Measurements from ENCODE around the gene ESRRG. TPM values are rescaled to one million over a fixed set of nuclear protein-coding genes. Genes with fewer than 3 reads are reported as not detected.

ESRRG gene
- total and polyA plus RNA-seq, 2 experiments from 2014 or later = not detected

DNA sequence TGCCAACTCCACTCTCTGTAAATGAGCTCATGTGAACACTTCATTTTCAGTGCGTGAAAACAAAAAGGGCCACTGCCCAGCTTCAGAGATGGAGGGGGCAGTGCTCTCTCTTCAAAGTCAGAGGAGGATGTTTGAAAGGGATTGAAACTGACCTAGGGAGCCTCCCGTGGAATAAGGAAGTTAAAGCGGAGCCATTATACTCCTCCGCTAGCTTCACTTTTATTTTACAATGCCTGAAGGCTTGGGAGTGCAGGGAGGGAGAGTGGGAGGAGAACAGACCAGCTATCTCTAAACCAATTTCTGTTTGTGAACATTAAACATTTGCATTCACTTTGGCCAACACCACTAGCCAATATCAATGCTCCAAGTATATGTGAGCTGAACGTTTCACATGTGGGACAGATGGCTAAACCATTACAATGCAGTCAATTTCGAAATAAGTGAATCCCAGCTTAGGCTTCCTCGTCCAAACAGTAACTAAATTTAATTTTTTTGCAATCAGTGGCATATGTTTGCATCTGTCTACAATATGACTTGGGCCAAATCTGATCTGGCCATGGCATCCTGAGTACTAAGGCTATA, 126.9 kb downstream of the ESRRG start:
- no peaks in the 10 kb centered on the region for H3K4me1 ChIP-seq (ENCODE audit: insufficient read depth)
- TF ChIP-seq EZH2 (IDR thresholded peaks at IDR 0.05; ENCODE audit: insufficient read depth, poor library complexity, severe bottlenecking) = no peak
- TF ChIP-seq EZH2phosphoT487 (IDR thresholded peaks at IDR 0.05; ENCODE audit: insufficient read depth, low read depth) = no peak
- WGBS, 2 experiments (ENCODE audit: low coverage in 1 of 2, low lambda C conversion rate in 2 of 2, missing lambda C conversion rate in 2 of 2) = 11 to 12% methylated on average over 7 of the region's 7 CpGs
- H3K36me3 ChIP-seq (ENCODE audit: low read depth) = no peaks in the 10 kb centered on the region
- no peak for DNase-seq
- H3K9me3 ChIP-seq (ENCODE audit: low read depth) = no peaks in the 10 kb centered on the region
- no peak overlapping the region for H3K27ac ChIP-seq
- H4K20me1 ChIP-seq (ENCODE audit: insufficient read depth) = no peaks in the 10 kb centered on the region
- in situ Hi-C loops (cut with MboI) = no loop called here
- H3K9me2 ChIP-seq (ENCODE audit: insufficient read depth) = no peaks in the 10 kb centered on the region
- no peak overlapping the region; the same call in 1 of the 2 replicates for H3K4me3 ChIP-seq
- no peak overlapping the region for H3K9ac ChIP-seq
- H3K4me2 ChIP-seq (ENCODE audit: unreplicated experiment) = no peak overlapping the region
- H2AFZ ChIP-seq = peak overlapping the region; percentile 12; the same call in 1 of the 2 replicates
- no peaks in the 10 kb centered on the region for H3F3A ChIP-seq (ENCODE audit: insufficient read depth)
- no peaks in the 10 kb centered on the region for H3K27me3 ChIP-seq (replicated peaks; ENCODE audit: insufficient read depth)
- H3K79me2 ChIP-seq (ENCODE audit: insufficient read depth) = no peaks in the 10 kb centered on the region

DNA sequence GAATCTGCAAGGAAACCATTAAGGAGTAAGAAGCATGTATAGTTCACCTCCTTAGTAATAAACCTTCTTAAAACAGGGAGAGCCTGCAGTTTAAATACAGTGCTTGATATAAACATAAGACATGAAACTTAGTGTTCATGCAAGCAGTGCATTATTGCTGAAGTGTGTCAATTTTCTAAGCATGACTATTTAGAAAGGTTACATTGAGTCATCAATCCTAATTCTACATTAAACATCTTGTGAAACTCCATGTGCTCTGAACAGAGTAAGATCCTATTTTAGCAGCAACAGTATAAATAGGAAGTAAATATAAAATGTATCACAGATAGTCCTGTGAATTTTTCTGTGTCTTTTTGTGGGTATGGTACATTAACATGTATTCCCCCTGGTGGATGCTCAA, 135.5 kb downstream of the ESRRG start:
- in situ Hi-C loops (cut with MboI) = no loop called here
- no peaks in the 10 kb centered on the region for H3K9me2 ChIP-seq (ENCODE audit: insufficient read depth)

DNA sequence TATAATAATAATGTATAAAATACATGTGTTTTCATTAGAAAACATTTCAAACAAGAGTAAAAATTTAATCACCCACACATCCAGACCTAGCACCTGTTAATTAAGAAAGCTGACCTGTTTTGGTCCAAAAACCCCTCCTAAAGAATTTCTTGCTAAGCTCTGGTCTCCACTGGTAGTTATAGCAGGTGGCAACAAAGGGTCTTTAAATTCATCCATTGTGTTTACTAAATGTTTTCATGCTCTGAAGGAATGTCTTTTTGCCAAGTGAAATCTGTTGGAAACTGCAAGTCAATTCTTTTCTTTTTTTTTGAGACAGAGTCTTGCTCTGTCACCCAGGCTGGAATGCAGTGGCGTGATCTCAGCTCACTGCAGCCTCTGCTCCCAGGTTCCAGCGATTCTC, 141.1 kb downstream of the ESRRG start:
- Histone ChIP-seq H3K4me2 (ENCODE audit: unreplicated experiment) (no peak overlapping the region), H3K4me1 (ENCODE audit: insufficient read depth) (no peaks in the 10 kb centered on the region), H3K27ac (no peak overlapping the region), H3K27me3 (replicated peaks; ENCODE audit: insufficient read depth) (no peaks in the 10 kb centered on the region; the same call in 1 of the 2 replicates), H3K9me3 (ENCODE audit: low read depth) (no peaks in the 10 kb centered on the region), H4K20me1 (ENCODE audit: insufficient read depth) (no peaks in the 10 kb centered on the region), H2AFZ (no peak overlapping the region), H3K9me2 (ENCODE audit: insufficient read depth) (no peaks in the 10 kb centered on the region), H3K9ac (no peak overlapping the region), H3K4me3 (no peak overlapping the region), H3K36me3 (ENCODE audit: low read depth) (no peaks in the 10 kb centered on the region), H3K79me2 (ENCODE audit: insufficient read depth) (no peaks in the 10 kb centered on the region), H3F3A (ENCODE audit: insufficient read depth) (no peaks in the 10 kb centered on the region)
- 0 to 3% methylated on average over 2 of the region's 2 CpGs for WGBS, 2 experiments (ENCODE audit: low coverage in 1 of 2, low lambda C conversion rate in 2 of 2, missing lambda C conversion rate in 2 of 2)
- in situ Hi-C loops (cut with MboI) = no loop called here
- DNase-seq = no peak
- no peak for TF ChIP-seq EZH2 (IDR thresholded peaks at IDR 0.05; ENCODE audit: insufficient read depth, poor library complexity, severe bottlenecking)
- no peak for TF ChIP-seq EZH2phosphoT487 (IDR thresholded peaks at IDR 0.05; ENCODE audit: insufficient read depth, low read depth)

More for the DNA sequence above, 135.5 kb downstream of the ESRRG start:
- no peaks in the 10 kb centered on the region for H3K36me3 ChIP-seq (ENCODE audit: low read depth)
- no peak for DNase-seq
- H3K4me3 ChIP-seq = no peak overlapping the region
- no peaks in the 10 kb centered on the region for H3F3A ChIP-seq (ENCODE audit: insufficient read depth)
- no peak overlapping the region for H3K27ac ChIP-seq
- H3K9ac ChIP-seq = no peak overlapping the region
- H3K27me3 ChIP-seq (replicated peaks; ENCODE audit: insufficient read depth) = no peaks in the 10 kb centered on the region
- no peak overlapping the region for H3K4me2 ChIP-seq (ENCODE audit: unreplicated experiment)
- no peaks in the 10 kb centered on the region for H3K79me2 ChIP-seq (ENCODE audit: insufficient read depth)
- no peaks in the 10 kb centered on the region for H3K4me1 ChIP-seq (ENCODE audit: insufficient read depth)
- no peak overlapping the region for H2AFZ ChIP-seq
- no peaks in the 10 kb centered on the region for H3K9me3 ChIP-seq (ENCODE audit: low read depth)
- no peaks in the 10 kb centered on the region for H4K20me1 ChIP-seq (ENCODE audit: insufficient read depth)
- TF ChIP-seq EZH2phosphoT487 (IDR thresholded peaks at IDR 0.05; ENCODE audit: insufficient read depth, low read depth) = no peak
- TF ChIP-seq EZH2 (IDR thresholded peaks at IDR 0.05; ENCODE audit: insufficient read depth, poor library complexity, severe bottlenecking) = no peak

DNA sequence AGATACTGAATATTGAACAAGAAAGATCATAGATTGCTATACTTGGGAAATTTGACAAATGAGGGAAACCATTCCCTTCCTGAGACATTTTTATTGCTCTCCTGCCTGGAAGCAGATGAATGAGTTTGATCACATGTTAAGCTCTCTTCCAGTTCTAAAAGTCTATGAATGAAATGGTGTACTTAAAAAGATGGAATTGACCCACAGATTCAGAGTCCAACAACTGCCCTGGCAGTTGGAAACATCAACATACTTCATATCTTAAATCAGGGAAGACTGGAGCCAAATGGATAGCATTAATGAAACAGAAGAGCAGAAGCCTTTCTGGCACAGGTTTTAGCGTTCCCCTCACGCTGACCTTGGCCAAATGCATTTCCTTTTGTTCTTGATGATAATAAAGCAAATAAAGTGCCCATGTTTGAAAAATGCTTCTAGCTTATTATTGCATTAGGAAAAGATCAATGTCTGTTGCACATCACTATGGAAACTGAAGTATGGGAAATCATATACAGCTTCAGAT, 142.6 kb downstream of the ESRRG start:
- H3K27me3 ChIP-seq (replicated peaks; ENCODE audit: insufficient read depth) = no peaks in the 10 kb centered on the region; the same call in 1 of the 2 replicates
- H2AFZ ChIP-seq = no peak overlapping the region
- H3K79me2 ChIP-seq (ENCODE audit: insufficient read depth) = no peaks in the 10 kb centered on the region
- 0% methylated on average over 2 of the region's 2 CpGs for WGBS, 2 experiments (ENCODE audit: low coverage in 1 of 2, low lambda C conversion rate in 2 of 2, missing lambda C conversion rate in 2 of 2)
- TF ChIP-seq EZH2phosphoT487 (IDR thresholded peaks at IDR 0.05; ENCODE audit: insufficient read depth, low read depth) = no peak
- no peak for TF ChIP-seq EZH2 (IDR thresholded peaks at IDR 0.05; ENCODE audit: insufficient read depth, poor library complexity, severe bottlenecking)
- H3K36me3 ChIP-seq (ENCODE audit: low read depth) = no peaks in the 10 kb centered on the region
- no peaks in the 10 kb centered on the region for H3F3A ChIP-seq (ENCODE audit: insufficient read depth)
- no peak overlapping the region for H3K27ac ChIP-seq
- no peaks in the 10 kb centered on the region for H3K4me1 ChIP-seq (ENCODE audit: insufficient read depth)
- no peak overlapping the region for H3K4me2 ChIP-seq (ENCODE audit: unreplicated experiment)
- no peaks in the 10 kb centered on the region for H3K9me3 ChIP-seq (ENCODE audit: low read depth)
- no peak for DNase-seq
- H3K4me3 ChIP-seq = no peak overlapping the region
- no peaks in the 10 kb centered on the region for H4K20me1 ChIP-seq (ENCODE audit: insufficient read depth)
- H3K9ac ChIP-seq = no peak overlapping the region
- in situ Hi-C loops (cut with MboI) = no loop called here
- H3K9me2 ChIP-seq (ENCODE audit: insufficient read depth) = no peaks in the 10 kb centered on the region

Measured in GM23248 (cell line).